GM12878 (cell line): Measurements from ENCODE around the gene ASXL2. TPM values are rescaled to one million over a fixed set of nuclear protein-coding genes. Genes with fewer than 3 reads are reported as not detected.
A peak's percentile ranks its signal among the peaks of the same experiment; 100 is the strongest.
"Not testable (repeated sequence)": the region's sequence is repeated elsewhere in the genome, so short reads cannot be mapped to it uniquely, and the experiment has no call there.

ENCODE experiments used
- ATAC-seq: fragments of 200-7000 bp; cut with Tn5 transposase; 3 replicates; pipeline ENCODE4 v1.9.1; 2020; ENCODE audit warnings: mild to moderate bottlenecking, moderate library complexity
- BruUV-seq: library from RNA; stranded (reverse); fragments of 400-500 nt; replicated peaks from 2 replicates; lab custom pipeline; 2021; lab: Mats Ljungman, UMichigan
- CTCF ChIA-PET: fragments of 300-600 bp; sonication (Branson Sonifier 250); formaldehyde crosslinking; extraction: SDS; loops from one replicate; lab custom pipeline; 2021; ENCODE audit warnings: inconsistent platforms; lab: Yijun Ruan, JAX
- POLR2A ChIA-PET: fragments of 350-600 bp; formaldehyde crosslinking; extraction: SDS; loops from one replicate; lab custom pipeline; 2021; ENCODE audit warnings: inconsistent platforms; lab: Charles Lee
- RAD21 ChIA-PET: fragments of 300-600 bp; sonication (Branson Sonifier 250); formaldehyde crosslinking; loops from one replicate; lab custom pipeline; 2023; ENCODE audit warnings: antibody characterized with exemption; ENCODE audit not compliant: unreplicated experiment; lab: Charles Lee
- SMC1A ChIA-PET: fragments of 300-600 bp; sonication (Branson Sonifier 250); formaldehyde crosslinking; loops from one replicate; lab custom pipeline; 2023; ENCODE audit not compliant: unreplicated experiment, uncharacterized antibody; lab: Charles Lee
- DNase-seq: peaks from one replicate; pipeline ENCODE4 v3.0.0-alpha.2; 2011; ENCODE audit warnings: low read depth, low spot score
- FAIRE-seq: peaks from 3 replicates; lab custom pipeline; 2011; peaks lifted over from hg19 to GRCh38; lab: Jason Lieb, UNC
- H2AFZ ChIP-seq: 2 replicates; pipeline ENCODE4 v1.6.0; 2011; ENCODE audit warnings: low read depth, low read length, control low read depth; ENCODE audit not compliant: control insufficient read depth
- H3K27ac ChIP-seq: 2 replicates; pipeline ENCODE4 v1.5.1; 2011; ENCODE audit warnings: control low read depth; ENCODE audit not compliant: control insufficient read depth, insufficient read depth
- H3K27me3 ChIP-seq, 2 experiments: replicated peaks in 1 of 2; 2 replicates each; pipeline versions ENCODE4 v1.6.0 to v1.6.1; 2011; ENCODE audit warnings: low read length in 1 of 2; ENCODE audit not compliant: control insufficient read depth in 2 of 2, insufficient read depth in 2 of 2
- H3K36me3 ChIP-seq, 2 experiments: 2 replicates each; pipeline ENCODE4 v1.5.1; 2011; ENCODE audit warnings: low read length in 1 of 2; ENCODE audit not compliant: control insufficient read depth in 2 of 2, insufficient read depth in 2 of 2
- H3K4me1 ChIP-seq: 2 replicates; pipeline ENCODE4 v1.6.1; 2011; ENCODE audit warnings: mild to moderate bottlenecking, low read length, moderate library complexity, mixed read lengths; ENCODE audit not compliant: control insufficient read depth, insufficient read depth
- H3K4me2 ChIP-seq: 2 replicates; pipeline ENCODE4 v1.6.0; 2011; ENCODE audit warnings: control low read depth; ENCODE audit not compliant: control insufficient read depth, insufficient read depth
- H3K4me3 ChIP-seq: fragments of 200-600 bp; sonication (generic); 2 replicates; pipeline ENCODE4 v1.5.1; 2016
- H3K79me2 ChIP-seq: 2 replicates; pipeline ENCODE4 v1.6.0; 2011; ENCODE audit warnings: low read length; ENCODE audit not compliant: control insufficient read depth, insufficient read depth
- H3K9ac ChIP-seq: 2 replicates; pipeline ENCODE4 v1.8.0; 2011; ENCODE audit warnings: low read length, control low read depth, mixed read lengths; ENCODE audit not compliant: control insufficient read depth, insufficient read depth
- H3K9me3 ChIP-seq: replicated peaks from 3 replicates; pipeline ENCODE4 v1.5.1; 2011; ENCODE audit warnings: mild to moderate bottlenecking, low read length; ENCODE audit not compliant: control insufficient read depth, insufficient read depth
- H4K20me1 ChIP-seq: 2 replicates; pipeline ENCODE4 v1.6.0; 2011; ENCODE audit not compliant: control insufficient read depth, insufficient read depth
- NFYB ChIP-seq: IDR thresholded peaks from 2 replicates; pipeline ENCODE4 v1.6.1; 2011; ENCODE audit warnings: low read depth, mild to moderate bottlenecking, low read length, improper control_type of control experiment, moderate library complexity; ENCODE audit not compliant: insufficient read depth
- WGBS: methylation state at CpG from one replicate; pipeline ENCODE4 v1.1.6; 2016; ENCODE audit warnings: low lambda C conversion rate; ENCODE audit not compliant: insufficient replicate concordance, insufficient coverage; ENCODE audit errors: missing lambda C conversion rate; 5-methylcytosine and 5-hydroxymethylcytosine counted together
- in situ Hi-C: fragments of 300-500 bp; cut with MboI; formaldehyde crosslinking; loops from 9 replicates; pipeline ENCODE4 v1.14.3; 2018; ENCODE audit warnings: mixed read lengths
- intact Hi-C: fragments of 100-400 bp; cut with micrococcal nuclease; formaldehyde crosslinking; loops from one replicate; pipeline ENCODE4 v1.14.2; 2022; ENCODE audit not compliant: unreplicated experiment
- polyA plus RNA-seq, 11 experiments: library from polyadenylated mRNA; depleted of rRNA in 4 of 11; unstranded in 6 of 11; stranded (reverse) in 5 of 11; fragments of >200 nt; fragmentation: Nextera tagmentation in 4 of 11; fragmentation: Illumina TruSeq in 1 of 11; extraction: Ambion mirVana in 4 of 11; extraction: Trizol in 1 of 11; gene quantifications; 1 replicate in 1 of 11; 2 replicates in 10 of 11; pipeline versions ENCODE4 v1.2.1 to v1.2.3, GENCODE V29; 2011 to 2016; ENCODE audit warnings: inconsistent platforms in 2 of 11, missing spikeins in 2 of 11, low read depth in 1 of 11
- total RNA-seq, 4 experiments: library from RNA; depleted of rRNA in 3 of 4; stranded (reverse); fragments of >200 nt in 3 of 4; fragmentation: Illumina TruSeq in 1 of 4; extraction: Trizol in 1 of 4; gene quantifications; 2 replicates each; pipeline versions ENCODE4 v1.2.1 to v1.2.3, GENCODE V29; 2013 to 2021

Gene ASXL2
- total and polyA plus RNA-seq, 10 of the 15 experiments (the other 5 are each of a cell fraction or from before 2014, with no cell fraction given), result 1.3 to 17.7 (median 5.5) TPM

DNA sequence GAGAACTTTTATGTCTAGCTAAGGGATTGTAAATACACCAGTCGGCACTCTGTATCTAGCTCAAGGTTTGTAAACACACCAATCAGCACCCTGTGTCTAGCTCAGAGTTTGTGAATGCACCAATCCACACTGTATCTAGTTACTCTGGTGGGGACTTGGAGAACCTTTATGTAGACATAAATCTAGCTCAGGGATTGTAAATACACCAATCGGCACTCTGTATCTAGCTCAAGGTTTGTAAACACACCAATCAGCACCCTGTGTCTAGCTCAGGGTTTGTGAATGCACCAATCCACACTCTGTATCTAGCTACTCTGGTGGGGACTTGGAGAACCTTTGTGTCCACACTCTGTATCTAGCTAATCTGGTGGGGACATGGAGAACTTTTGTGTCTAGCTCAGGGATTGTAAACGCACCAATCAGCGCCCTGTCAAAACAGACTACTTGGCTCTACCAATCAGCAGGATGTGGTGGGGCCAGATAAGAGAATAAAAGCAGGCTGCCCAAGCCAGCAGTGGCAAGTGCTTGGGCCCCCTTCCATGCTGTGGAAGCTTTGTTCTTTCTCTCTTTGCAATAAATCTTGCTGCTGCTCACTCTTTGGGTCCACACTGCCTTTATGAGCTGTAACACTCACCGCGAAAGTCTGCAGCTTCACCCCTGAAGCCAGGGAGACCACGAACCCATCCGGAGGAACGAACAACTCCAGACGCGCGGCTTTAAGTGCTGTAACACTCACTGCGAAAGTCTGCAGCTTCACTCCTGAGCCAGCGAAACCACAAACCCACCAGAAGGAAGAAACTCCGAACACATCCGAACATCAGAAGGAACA, 37.9 kb upstream of the ASXL2 start:
- CTCF ChIA-PET, result interaction anchor here (0.6 to 2.1 kb wide), 4 partner anchors 8 to 308 kb away, joined by 3 to 6 read pairs (median 4); no protein-coding TSS in a partner anchor
- H4K20me1 ChIP-seq, intact Hi-C loops, POLR2A ChIA-PET, ATAC-seq, DNase-seq, H3K9ac ChIP-seq, H3K4me3 ChIP-seq, SMC1A ChIA-PET, H3K79me2 ChIP-seq, H3K4me2 ChIP-seq, BruUV-seq, RAD21 ChIA-PET, H3K36me3 ChIP-seq, H3K27ac ChIP-seq, H3K27me3 ChIP-seq, FAIRE-seq, H3K9me3 ChIP-seq, in situ Hi-C loops, H3K4me1 ChIP-seq: not testable (repeated sequence)
- peak; percentile 52; the same call in 1 of the 2 replicates for TF ChIP-seq NFYB
- peak overlapping the region; percentile 33 for H2AFZ ChIP-seq
- 20% methylated on average over 16 of the region's 16 CpGs for WGBS

- in situ Hi-C loops, H3K27me3 ChIP-seq, H4K20me1 ChIP-seq, POLR2A ChIA-PET, H3K79me2 ChIP-seq, H3K4me3 ChIP-seq, intact Hi-C loops, SMC1A ChIA-PET, CTCF ChIA-PET, H3K4me2 ChIP-seq, DNase-seq, H3K36me3 ChIP-seq, FAIRE-seq, ATAC-seq, RAD21 ChIA-PET, H3K27ac ChIP-seq, H3K9ac ChIP-seq, H3K4me1 ChIP-seq, BruUV-seq, H2AFZ ChIP-seq, H3K9me3 ChIP-seq: not testable (repeated sequence)
- WGBS, result 83% methylated on average over 29 of the region's 33 CpGs
Observed at GRCh38 chr2:25915411-25915810, 37.1 kb upstream of the ASXL2 start.

GRCh38 chr2:25913696-25913973, 35.3 kb upstream of the ASXL2 start:
- RAD21 ChIA-PET, result not testable (repeated sequence)

More at GRCh38 chr2:25913696-25913973, 35.3 kb upstream of the ASXL2 start:
- H3K27ac ChIP-seq, H3K36me3 ChIP-seq, H4K20me1 ChIP-seq, SMC1A ChIA-PET, H2AFZ ChIP-seq, H3K79me2 ChIP-seq, intact Hi-C loops, H3K4me2 ChIP-seq, H3K9me3 ChIP-seq, H3K9ac ChIP-seq, in situ Hi-C loops, ATAC-seq, BruUV-seq, FAIRE-seq, H3K4me3 ChIP-seq, DNase-seq, H3K27me3 ChIP-seq, CTCF ChIA-PET, POLR2A ChIA-PET, H3K4me1 ChIP-seq: not testable (repeated sequence)
- 71% methylated on average over 9 of the region's 9 CpGs for WGBS
